GM23338 (cell line): Measurements from ENCODE around the gene RHOD. TPM values are rescaled to one million over a fixed set of nuclear protein-coding genes. Genes with fewer than 3 reads are reported as not detected.

ENCODE experiments used
- ATAC-seq: fragments of 200-7000 bp; cut with Tn5 transposase; 3 replicates; pipeline ENCODE4 v1.9.1; 2020
- DNase-seq: peaks from one replicate; pipeline ENCODE4 v3.0.0-alpha.2; 2015; ENCODE audit warnings: low spot score
- H2AFZ ChIP-seq: fragments of 200-600 bp; sonication (generic); 2 replicates; pipeline ENCODE4 v1.8.0; 2016; ENCODE audit warnings: antibody characterized with exemption, mild to moderate bottlenecking, moderate library complexity
- H3F3A ChIP-seq: fragments of 200-600 bp; sonication (generic); replicated peaks from 2 replicates; pipeline ENCODE4 v1.8.0; 2017; ENCODE audit warnings: antibody characterized with exemption, mixed run types, low read depth
- H3K27ac ChIP-seq: fragments of 200-600 bp; sonication (generic); 2 replicates; pipeline ENCODE4 v1.6.1; 2016; ENCODE audit warnings: low read depth
- H3K27me3 ChIP-seq: fragments of 200-600 bp; sonication (generic); 2 replicates; pipeline ENCODE4 v1.8.0; 2016; ENCODE audit warnings: mild to moderate bottlenecking, mixed run types, moderate library complexity; ENCODE audit not compliant: insufficient read depth
- H3K36me3 ChIP-seq: fragments of 200-600 bp; sonication (generic); 2 replicates; pipeline ENCODE4 v1.8.0; 2016; ENCODE audit warnings: mild to moderate bottlenecking; ENCODE audit not compliant: insufficient read depth
- H3K4me1 ChIP-seq: fragments of 200-600 bp; sonication (generic); 2 replicates; pipeline ENCODE4 v1.8.0; 2016; ENCODE audit warnings: mild to moderate bottlenecking, moderate library complexity; ENCODE audit not compliant: insufficient read depth
- H3K4me2 ChIP-seq: fragments of 200-600 bp; sonication (generic); 2 replicates; pipeline ENCODE4 v1.7.1; 2017; ENCODE audit warnings: mixed run types
- H3K4me3 ChIP-seq: fragments of 200-600 bp; sonication (generic); 2 replicates; pipeline ENCODE4 v1.6.1; 2016; ENCODE audit warnings: mixed run types
- H3K79me2 ChIP-seq: fragments of 200-600 bp; sonication (generic); replicated peaks from 2 replicates; pipeline ENCODE4 v1.8.0; 2017; ENCODE audit warnings: mild to moderate bottlenecking; ENCODE audit not compliant: insufficient read depth
- H3K9me2 ChIP-seq: fragments of 200-600 bp; sonication (generic); 2 replicates; pipeline ENCODE4 v1.8.0; 2017; ENCODE audit not compliant: insufficient read depth
- H4K20me1 ChIP-seq: fragments of 200-600 bp; sonication (generic); replicated peaks from 2 replicates; pipeline ENCODE4 v1.8.0; 2017; ENCODE audit warnings: mild to moderate bottlenecking; ENCODE audit not compliant: insufficient read depth
- H3K27ac Mint-ChIP-seq: 2 replicates; pipeline ENCODE4 v1.8.0; 2020; ENCODE audit warnings: inconsistent platforms, mild to moderate bottlenecking, moderate library complexity, mixed read lengths
- H3K27me3 Mint-ChIP-seq: 3 replicates; pipeline ENCODE4 v1.8.0; 2022; ENCODE audit warnings: low read depth, mild to moderate bottlenecking, moderate library complexity, mixed read lengths, inconsistent platforms; ENCODE audit not compliant: insufficient read depth, poor library complexity
- H3K36me3 Mint-ChIP-seq: 3 replicates; pipeline ENCODE4 v1.8.0; 2021; ENCODE audit warnings: low read depth, mild to moderate bottlenecking, inconsistent platforms, moderate library complexity, mixed read lengths
- H3K4me1 Mint-ChIP-seq: 3 replicates; pipeline ENCODE4 v1.8.0; 2020; ENCODE audit warnings: mild to moderate bottlenecking, inconsistent platforms, mixed read lengths
- H3K4me3 Mint-ChIP-seq: 3 replicates; pipeline ENCODE4 v1.8.0; 2021; ENCODE audit warnings: moderate library complexity, mild to moderate bottlenecking, inconsistent platforms, mixed read lengths
- H3K9me3 Mint-ChIP-seq: 3 replicates; pipeline ENCODE4 v1.8.0; 2020; ENCODE audit warnings: moderate library complexity, mild to moderate bottlenecking, inconsistent platforms, mixed read lengths
- CREB1 ChIP-seq: fragments of 250-450 bp; sonication (Bioruptor Pico); IDR thresholded peaks from 2 replicates; pipeline ENCODE4 v1.5.0; 2020; ENCODE audit warnings: low read depth, mild to moderate bottlenecking, moderate library complexity
- EZH2 ChIP-seq: fragments of 200-600 bp; sonication (generic); IDR thresholded peaks from one replicate; pipeline ENCODE4 v1.8.0; 2017; ENCODE audit warnings: antibody characterized with exemption, mild to moderate bottlenecking, low read depth; ENCODE audit not compliant: unreplicated experiment
- EZH2phosphoT487 ChIP-seq: fragments of 200-600 bp; sonication (generic); IDR thresholded peaks from one replicate; pipeline ENCODE4 v1.8.1; 2018; ENCODE audit warnings: antibody characterized with exemption; ENCODE audit not compliant: unreplicated experiment
- JUNB ChIP-seq: IDR thresholded peaks from one replicate; pipeline ENCODE4 v1.6.1; 2016; ENCODE audit warnings: antibody characterized with exemption; ENCODE audit not compliant: unreplicated experiment
- NANOG ChIP-seq: IDR thresholded peaks from 2 replicates; pipeline ENCODE4 v1.6.1; 2016; ENCODE audit warnings: antibody characterized with exemption, borderline replicate concordance
- POLR2AphosphoS5 ChIP-seq: IDR thresholded peaks from 2 replicates; pipeline ENCODE4 v1.6.1; 2016; ENCODE audit warnings: antibody characterized with exemption, low read depth
- STAT1 ChIP-seq: IDR thresholded peaks from one replicate; pipeline ENCODE4 v1.6.1; 2016; ENCODE audit warnings: antibody characterized with exemption; ENCODE audit not compliant: unreplicated experiment
- ZNF114 ChIP-seq: fragments of 250-450 bp; sonication (Bioruptor Pico); IDR thresholded peaks from 2 replicates; pipeline ENCODE4 v1.5.0; 2020; ENCODE audit warnings: mild to moderate bottlenecking, moderate library complexity
- ZNF331 ChIP-seq: fragments of 250-450 bp; sonication (Bioruptor Pico); IDR thresholded peaks from 2 replicates; pipeline ENCODE4 v1.5.0; 2020; ENCODE audit warnings: low read depth, mild to moderate bottlenecking, moderate library complexity
- polyA plus RNA-seq: library from polyadenylated mRNA; unstranded; fragments of >200 nt; fragmentation: Nextera tagmentation; extraction: Ambion mirVana; gene quantifications from 2 replicates; pipeline ENCODE4 v1.2.1, GENCODE V29; 2016
- total RNA-seq: library from RNA; depleted of rRNA; stranded (reverse); fragments of >200 nt; shearing (Covaris generic); gene quantifications from 2 replicates; pipeline ENCODE4 v1.2.3, GENCODE V29; 2014
- TF ChIP-seq, protein P1 (sequence below): fragments of 250-450 bp; sonication (Bioruptor Pico); IDR thresholded peaks from 2 replicates; pipeline ENCODE4 v1.5.0; 2020; ENCODE audit warnings: mild to moderate bottlenecking, moderate library complexity
- TF ChIP-seq, protein P2 (sequence below): IDR thresholded peaks from 2 replicates; pipeline ENCODE4 v1.6.1; 2016; ENCODE audit warnings: antibody characterized with exemption

The RHOD gene
- total and polyA plus RNA-seq, 2 experiments from 2014 or later: 13.8 to 16.2 TPM

DNA sequence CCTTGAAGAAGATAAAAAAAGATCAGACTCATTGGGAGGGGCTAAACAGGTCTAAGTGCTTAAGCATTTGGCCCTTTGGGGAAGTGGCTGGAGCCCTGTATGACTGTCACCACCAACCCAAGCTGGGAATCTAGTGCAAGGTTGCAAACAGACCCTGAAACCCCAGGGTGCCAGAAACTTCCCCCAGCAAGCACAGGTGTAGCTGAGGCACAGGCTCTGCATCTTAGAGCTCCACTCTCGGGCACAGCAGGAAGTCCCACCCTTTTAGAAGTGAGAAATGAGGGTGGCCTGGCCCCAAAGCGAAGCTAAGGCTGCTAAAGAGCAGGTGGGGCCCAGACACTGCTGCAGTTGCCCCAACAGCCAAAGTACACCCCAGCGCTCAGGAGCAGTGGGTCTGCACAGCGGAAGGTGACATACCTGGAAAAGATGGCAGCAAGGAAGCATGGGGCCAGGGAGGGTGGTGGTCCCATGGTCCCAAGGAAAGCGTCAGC lies 56.6 kb downstream of the RHOD start (continued):
- TF ChIP-seq, protein P1, sequence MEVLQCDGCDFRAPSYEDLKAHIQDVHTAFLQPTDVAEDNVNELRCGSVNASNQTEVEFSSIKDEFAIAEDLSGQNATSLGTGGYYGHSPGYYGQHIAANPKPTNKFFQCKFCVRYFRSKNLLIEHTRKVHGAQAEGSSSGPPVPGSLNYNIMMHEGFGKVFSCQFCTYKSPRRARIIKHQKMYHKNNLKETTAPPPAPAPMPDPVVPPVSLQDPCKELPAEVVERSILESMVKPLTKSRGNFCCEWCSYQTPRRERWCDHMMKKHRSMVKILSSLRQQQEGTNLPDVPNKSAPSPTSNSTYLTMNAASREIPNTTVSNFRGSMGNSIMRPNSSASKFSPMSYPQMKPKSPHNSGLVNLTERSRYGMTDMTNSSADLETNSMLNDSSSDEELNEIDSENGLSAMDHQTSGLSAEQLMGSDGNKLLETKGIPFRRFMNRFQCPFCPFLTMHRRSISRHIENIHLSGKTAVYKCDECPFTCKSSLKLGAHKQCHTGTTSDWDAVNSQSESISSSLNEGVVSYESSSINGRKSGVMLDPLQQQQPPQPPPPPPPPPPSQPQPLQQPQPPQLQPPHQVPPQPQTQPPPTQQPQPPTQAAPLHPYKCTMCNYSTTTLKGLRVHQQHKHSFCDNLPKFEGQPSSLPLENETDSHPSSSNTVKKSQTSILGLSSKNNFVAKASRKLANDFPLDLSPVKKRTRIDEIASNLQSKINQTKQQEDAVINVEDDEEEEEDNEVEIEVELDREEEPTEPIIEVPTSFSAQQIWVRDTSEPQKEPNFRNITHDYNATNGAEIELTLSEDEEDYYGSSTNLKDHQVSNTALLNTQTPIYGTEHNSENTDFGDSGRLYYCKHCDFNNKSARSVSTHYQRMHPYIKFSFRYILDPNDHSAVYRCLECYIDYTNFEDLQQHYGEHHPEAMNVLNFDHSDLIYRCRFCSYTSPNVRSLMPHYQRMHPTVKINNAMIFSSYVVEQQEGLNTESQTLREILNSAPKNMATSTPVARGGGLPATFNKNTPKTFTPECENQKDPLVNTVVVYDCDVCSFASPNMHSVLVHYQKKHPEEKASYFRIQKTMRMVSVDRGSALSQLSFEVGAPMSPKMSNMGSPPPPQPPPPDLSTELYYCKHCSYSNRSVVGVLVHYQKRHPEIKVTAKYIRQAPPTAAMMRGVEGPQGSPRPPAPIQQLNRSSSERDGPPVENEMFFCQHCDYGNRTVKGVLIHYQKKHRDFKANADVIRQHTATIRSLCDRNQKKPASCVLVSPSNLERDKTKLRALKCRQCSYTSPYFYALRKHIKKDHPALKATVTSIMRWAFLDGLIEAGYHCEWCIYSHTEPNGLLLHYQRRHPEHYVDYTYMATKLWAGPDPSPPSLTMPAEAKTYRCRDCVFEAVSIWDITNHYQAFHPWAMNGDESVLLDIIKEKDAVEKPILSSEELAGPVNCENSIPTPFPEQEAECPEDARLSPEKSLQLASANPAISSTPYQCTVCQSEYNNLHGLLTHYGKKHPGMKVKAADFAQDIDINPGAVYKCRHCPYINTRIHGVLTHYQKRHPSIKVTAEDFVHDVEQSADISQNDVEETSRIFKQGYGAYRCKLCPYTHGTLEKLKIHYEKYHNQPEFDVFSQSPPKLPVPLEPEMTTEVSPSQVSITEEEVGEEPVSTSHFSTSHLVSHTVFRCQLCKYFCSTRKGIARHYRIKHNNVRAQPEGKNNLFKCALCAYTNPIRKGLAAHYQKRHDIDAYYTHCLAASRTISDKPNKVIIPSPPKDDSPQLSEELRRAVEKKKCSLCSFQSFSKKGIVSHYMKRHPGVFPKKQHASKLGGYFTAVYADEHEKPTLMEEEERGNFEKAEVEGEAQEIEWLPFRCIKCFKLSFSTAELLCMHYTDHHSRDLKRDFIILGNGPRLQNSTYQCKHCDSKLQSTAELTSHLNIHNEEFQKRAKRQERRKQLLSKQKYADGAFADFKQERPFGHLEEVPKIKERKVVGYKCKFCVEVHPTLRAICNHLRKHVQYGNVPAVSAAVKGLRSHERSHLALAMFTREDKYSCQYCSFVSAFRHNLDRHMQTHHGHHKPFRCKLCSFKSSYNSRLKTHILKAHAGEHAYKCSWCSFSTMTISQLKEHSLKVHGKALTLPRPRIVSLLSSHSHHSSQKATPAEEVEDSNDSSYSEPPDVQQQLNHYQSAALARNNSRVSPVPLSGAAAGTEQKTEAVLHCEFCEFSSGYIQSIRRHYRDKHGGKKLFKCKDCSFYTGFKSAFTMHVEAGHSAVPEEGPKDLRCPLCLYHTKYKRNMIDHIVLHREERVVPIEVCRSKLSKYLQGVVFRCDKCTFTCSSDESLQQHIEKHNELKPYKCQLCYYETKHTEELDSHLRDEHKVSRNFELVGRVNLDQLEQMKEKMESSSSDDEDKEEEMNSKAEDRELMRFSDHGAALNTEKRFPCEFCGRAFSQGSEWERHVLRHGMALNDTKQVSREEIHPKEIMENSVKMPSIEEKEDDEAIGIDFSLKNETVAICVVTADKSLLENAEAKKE (CRISPR knock-in tag): no peak
- no peak for TF ChIP-seq NANOG

DNA sequence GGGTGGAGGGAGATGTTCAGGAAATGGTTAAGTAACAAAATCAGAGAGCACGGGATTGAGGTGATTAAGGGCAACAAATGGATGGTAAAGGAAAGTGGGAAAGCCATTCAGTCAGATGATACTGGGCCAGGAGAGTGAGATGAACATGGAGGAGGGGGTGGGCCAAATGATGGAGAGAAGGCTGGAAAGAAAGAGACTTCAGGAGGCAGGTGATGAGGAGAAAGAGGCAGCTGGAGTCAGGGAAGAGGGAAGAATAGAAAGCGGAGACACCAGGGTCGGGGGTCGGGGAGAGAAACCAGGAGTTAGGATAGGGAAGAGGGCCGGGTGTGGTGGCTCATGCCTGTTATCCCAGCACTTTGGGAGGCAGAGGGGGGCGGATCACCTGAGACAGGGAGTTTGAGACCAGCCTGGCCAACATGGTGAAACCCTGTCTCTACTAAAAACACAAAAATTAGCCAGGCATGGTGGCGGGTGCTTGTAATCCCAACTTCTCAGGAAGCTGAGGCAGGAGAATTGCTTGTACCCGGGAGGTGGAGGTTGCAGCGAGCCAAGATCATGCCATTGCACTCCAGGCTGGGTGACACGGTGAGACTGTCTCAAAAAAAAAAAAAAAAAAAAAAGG lies 57.7 kb downstream of the RHOD start:
- Mint-ChIP-seq H3K27ac (no peak overlapping the region), H3K27me3 (peaks cover 4% of the 10 kb centered on the region), H3K4me3 (no peak overlapping the region), H3K36me3 (no peaks in the 10 kb centered on the region), H3K9me3 (no peaks in the 10 kb centered on the region), H3K4me1 (peaks cover 27% of the 10 kb centered on the region)
- ATAC-seq: no peak
- H3K4me2 ChIP-seq: no peak overlapping the region
- no peak overlapping the region; the same call in 1 of the 2 replicates for H2AFZ ChIP-seq
- H3K4me1 ChIP-seq: peaks cover 16% of the 10 kb centered on the region
- H3K4me3 ChIP-seq: no peak overlapping the region
- no peaks in the 10 kb centered on the region for H3K9me2 ChIP-seq
- H3F3A ChIP-seq: 0 out of 2 replicates have a peak, but pooled peaks cover 6% of the 10 kb centered on the region
- H3K36me3 ChIP-seq: no peaks in the 10 kb centered on the region
- no peak for DNase-seq
- no peak overlapping the region for H3K27ac ChIP-seq
- no peaks in the 10 kb centered on the region for H4K20me1 ChIP-seq
- peaks cover 10% of the 10 kb centered on the region for H3K27me3 ChIP-seq
- H3K79me2 ChIP-seq: no peaks in the 10 kb centered on the region
- TF ChIP-seq, protein P2, sequence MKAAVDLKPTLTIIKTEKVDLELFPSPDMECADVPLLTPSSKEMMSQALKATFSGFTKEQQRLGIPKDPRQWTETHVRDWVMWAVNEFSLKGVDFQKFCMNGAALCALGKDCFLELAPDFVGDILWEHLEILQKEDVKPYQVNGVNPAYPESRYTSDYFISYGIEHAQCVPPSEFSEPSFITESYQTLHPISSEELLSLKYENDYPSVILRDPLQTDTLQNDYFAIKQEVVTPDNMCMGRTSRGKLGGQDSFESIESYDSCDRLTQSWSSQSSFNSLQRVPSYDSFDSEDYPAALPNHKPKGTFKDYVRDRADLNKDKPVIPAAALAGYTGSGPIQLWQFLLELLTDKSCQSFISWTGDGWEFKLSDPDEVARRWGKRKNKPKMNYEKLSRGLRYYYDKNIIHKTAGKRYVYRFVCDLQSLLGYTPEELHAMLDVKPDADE: no peak
- TF ChIP-seq NANOG (no peak), ZNF331 (CRISPR knock-in tag) (no peak), JUNB (no peak), EZH2 (no peak), CREB1 (CRISPR knock-in tag) (no peak), POLR2AphosphoS5 (no peak), EZH2phosphoT487 (no peak), STAT1 (no peak), ZNF114 (CRISPR knock-in tag) (no peak)
